BJ (cell line): Measurements from ENCODE around the gene TCF12. TPM values are rescaled to one million over a fixed set of nuclear protein-coding genes. Genes with fewer than 3 reads are reported as not detected.
A peak's percentile ranks its signal among the peaks of the same experiment; 100 is the strongest.

Source experiments
- CTCF ChIA-PET: fragments of 350-600 bp; formaldehyde crosslinking; extraction: SDS; loops from one replicate; lab custom pipeline; 2021; ENCODE audit warnings: antibody characterized with exemption, inconsistent platforms; lab: Yijun Ruan, JAX
- POLR2A ChIA-PET: fragments of 300-600 bp; sonication (Branson Sonifier 250); formaldehyde crosslinking; extraction: SDS; loops from one replicate; lab custom pipeline; 2021; ENCODE audit warnings: antibody characterized with exemption; lab: Charles Lee
- DNase-seq: peaks from one replicate; pipeline ENCODE4 v3.0.0-alpha.2; 2011; ENCODE audit warnings: low read depth
- H3K27me3 ChIP-seq: 2 replicates; pipeline ENCODE4 v1.6.0; 2011; ENCODE audit warnings: low read length; ENCODE audit not compliant: control insufficient read depth, insufficient read depth
- H3K36me3 ChIP-seq: 2 replicates; pipeline ENCODE4 v1.5.1; 2011; ENCODE audit warnings: low read length; ENCODE audit not compliant: control insufficient read depth, insufficient read depth
- H3K4me3 ChIP-seq: 2 replicates; pipeline ENCODE4 v1.5.1; 2011; ENCODE audit warnings: low read depth, mild to moderate bottlenecking, control low read depth, low read length
- polyA plus RNA-seq: library from polyadenylated mRNA; depleted of rRNA; stranded (reverse); fragments of >200 nt; gene quantifications from 2 replicates; pipeline ENCODE4 v1.2.3, GENCODE V29; 2011
- TF ChIP-seq, protein P1 (sequence below): IDR thresholded peaks from 2 replicates; pipeline ENCODE4 v1.5.1; 2011; ENCODE audit warnings: low read depth, mild to moderate bottlenecking, control low read depth, inconsistent platforms, low read length, moderate library complexity; ENCODE audit not compliant: insufficient read depth

The TCF12 gene
- polyA plus RNA-seq, 1 experiment: 134 TPM

DNA sequence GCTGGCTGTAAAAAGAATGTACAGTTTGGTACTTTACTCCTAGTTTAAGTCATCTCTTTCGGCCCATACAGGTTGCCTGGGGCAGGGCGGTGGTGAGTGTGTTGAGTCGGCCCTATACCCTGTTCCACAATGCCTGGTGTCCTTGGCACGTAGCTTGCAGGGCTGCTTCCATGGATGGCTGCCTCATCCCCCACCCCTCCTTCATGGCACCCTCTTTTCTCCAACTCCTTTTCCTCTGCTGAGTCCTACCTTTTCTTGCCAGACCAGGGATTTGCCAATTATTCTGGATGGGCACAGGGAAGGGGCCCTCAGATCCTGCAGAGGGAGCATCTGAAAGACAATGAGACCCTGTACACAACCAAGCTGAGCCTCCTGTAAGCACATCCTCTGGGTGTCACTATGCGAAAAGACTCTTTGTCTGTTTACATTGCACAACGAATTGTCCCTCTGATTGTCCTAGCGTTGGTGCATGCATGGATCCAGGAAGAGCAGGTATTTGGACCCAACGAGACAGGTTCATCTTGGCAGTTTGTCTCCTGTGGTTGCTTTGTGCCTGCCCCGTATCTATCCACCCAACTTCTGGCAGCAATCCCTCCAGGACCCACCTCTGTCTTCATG, 384.3 kb downstream of the TCF12 start:
- Histone ChIP-seq H3K4me3 (no peak overlapping the region), H3K36me3 (no peaks in the 10 kb centered on the region), H3K27me3 (no peaks in the 10 kb centered on the region)
- ChIA-PET POLR2A (no interaction called here), CTCF (no interaction called here)
- TF ChIP-seq, protein P1, sequence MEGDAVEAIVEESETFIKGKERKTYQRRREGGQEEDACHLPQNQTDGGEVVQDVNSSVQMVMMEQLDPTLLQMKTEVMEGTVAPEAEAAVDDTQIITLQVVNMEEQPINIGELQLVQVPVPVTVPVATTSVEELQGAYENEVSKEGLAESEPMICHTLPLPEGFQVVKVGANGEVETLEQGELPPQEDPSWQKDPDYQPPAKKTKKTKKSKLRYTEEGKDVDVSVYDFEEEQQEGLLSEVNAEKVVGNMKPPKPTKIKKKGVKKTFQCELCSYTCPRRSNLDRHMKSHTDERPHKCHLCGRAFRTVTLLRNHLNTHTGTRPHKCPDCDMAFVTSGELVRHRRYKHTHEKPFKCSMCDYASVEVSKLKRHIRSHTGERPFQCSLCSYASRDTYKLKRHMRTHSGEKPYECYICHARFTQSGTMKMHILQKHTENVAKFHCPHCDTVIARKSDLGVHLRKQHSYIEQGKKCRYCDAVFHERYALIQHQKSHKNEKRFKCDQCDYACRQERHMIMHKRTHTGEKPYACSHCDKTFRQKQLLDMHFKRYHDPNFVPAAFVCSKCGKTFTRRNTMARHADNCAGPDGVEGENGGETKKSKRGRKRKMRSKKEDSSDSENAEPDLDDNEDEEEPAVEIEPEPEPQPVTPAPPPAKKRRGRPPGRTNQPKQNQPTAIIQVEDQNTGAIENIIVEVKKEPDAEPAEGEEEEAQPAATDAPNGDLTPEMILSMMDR: no peak
- DNase-seq: no peak

DNA sequence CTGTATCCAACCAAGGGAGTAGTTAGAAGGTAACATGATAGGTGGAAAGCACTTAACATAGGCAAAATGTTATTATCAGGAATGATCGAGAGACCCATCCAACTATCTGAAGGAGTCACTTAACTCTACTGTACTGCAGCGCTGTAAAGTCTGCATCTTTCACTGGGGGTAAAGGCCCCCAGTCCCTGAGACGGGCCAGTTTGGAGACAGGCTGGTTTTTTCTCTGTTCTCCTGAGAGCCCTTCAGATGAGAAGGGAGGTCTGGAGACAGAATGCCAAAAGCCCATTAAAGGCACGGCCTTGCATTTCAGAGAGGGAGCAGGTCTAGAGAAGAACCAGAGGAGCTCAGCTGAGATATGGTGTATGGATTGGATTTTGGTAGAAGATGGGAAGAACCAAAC, 386.6 kb downstream of the TCF12 start:
- ChIA-PET POLR2A (no interaction called here), CTCF (interaction anchor here (0.9 to 4.7 kb wide), 4 partner anchors 10 to 814 kb away, joined by 3 to 99 read pairs (median 10); no protein-coding TSS in a partner anchor)
- Histone ChIP-seq H3K36me3 (no peaks in the 10 kb centered on the region), H3K4me3 (no peak overlapping the region), H3K27me3 (no peaks in the 10 kb centered on the region)
- TF ChIP-seq, protein P1: no peak
- no peak for DNase-seq

DNA sequence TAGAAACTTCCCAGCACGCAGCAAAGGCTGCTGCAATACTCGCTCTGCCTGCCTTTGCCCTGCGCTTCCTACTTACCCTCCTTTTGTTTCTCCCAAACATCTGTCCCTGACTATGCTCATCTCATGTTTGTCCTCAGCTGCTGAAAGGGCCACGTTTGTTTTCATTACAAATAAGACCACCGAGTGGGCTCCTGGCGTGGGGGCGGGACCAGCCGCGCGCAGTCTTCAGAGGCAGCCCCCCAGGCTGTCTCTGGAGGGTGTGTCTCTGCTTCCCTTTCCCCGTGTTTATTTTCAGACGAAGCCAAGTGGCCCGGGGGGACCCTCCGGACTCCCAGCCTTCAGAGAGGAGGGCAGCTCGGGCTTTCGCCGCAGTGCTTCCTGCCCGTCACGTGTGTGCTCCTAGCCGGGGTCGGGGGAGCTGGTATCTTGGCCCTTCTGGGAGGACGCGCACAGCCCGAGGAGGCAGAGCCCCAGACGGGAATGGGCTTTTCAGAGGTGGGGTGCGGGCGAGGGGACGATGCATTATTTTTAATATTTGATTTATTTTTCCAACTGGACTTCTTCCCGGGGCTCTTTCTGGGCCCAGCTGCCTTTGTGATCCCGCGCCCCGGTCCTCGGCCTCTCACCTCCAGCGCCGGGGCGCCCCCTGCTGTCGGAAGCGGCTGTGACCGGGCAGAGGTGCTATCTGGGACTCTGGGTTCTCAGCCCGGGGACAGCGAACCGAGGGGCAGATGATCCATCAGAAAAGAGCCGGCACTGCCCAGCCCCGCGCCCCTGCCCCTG, 387.9 kb downstream of the TCF12 start:
- Histone ChIP-seq H3K36me3 (no peaks in the 10 kb centered on the region), H3K4me3 (peak overlapping the region; percentile 48), H3K27me3 (no peaks in the 10 kb centered on the region)
- TF ChIP-seq, protein P1: peak; percentile 97
- CTCF ChIA-PET: interaction anchor here (0.5 to 4.7 kb wide), 52 partner anchors 8 to 822 kb away, joined by 3 to 99 read pairs (median 4); no protein-coding TSS in a partner anchor
- POLR2A ChIA-PET: interaction anchor here (0.6 kb wide), 2 partner anchors 121 to 157 kb away, joined by 3 to 4 read pairs; no protein-coding TSS in a partner anchor
- no peak for DNase-seq

DNA sequence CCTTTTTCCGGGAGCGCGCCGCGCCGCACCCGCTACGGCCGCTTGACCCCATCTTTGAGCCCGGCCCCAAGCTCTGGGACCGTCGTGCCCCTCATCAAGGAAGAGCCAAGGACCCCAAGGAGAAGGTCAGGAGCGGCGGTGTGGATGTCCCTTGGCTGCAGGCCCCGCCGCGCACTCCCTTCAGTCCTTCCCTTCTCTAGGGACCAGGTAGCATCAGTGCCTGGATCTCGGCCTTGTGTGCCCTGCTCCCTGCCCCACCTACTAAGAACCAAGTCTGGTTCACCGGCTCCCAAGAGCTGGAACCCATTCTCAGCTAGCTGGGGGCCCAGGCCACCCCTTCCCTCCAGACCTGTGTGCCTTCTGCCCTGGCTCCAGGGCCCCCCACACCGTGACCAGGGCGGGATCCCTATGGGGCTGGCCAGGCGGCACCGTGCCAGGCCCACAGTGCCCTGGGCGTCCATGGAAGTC, 388.5 kb downstream of the TCF12 start:
- ChIA-PET POLR2A (no interaction called here), CTCF (interaction anchor here (0.6 to 4.7 kb wide), 41 partner anchors 8 to 823 kb away, joined by 3 to 99 read pairs (median 4); no protein-coding TSS in a partner anchor)
- Histone ChIP-seq H3K36me3 (no peaks in the 10 kb centered on the region), H3K27me3 (no peaks in the 10 kb centered on the region), H3K4me3 (peak overlapping the region; percentile 48)
- DNase-seq: no peak
- TF ChIP-seq, protein P1: no peak
